ENCODE results near the gene TMEM131L. TPM values are rescaled to one million over a fixed set of nuclear protein-coding genes. Genes with fewer than 3 reads are reported as not detected.

Gene TMEM131L
- total RNA-seq, 3 donors from 2014 or later: 5.9 to 9.8 (median 6.7) TPM

DNA sequence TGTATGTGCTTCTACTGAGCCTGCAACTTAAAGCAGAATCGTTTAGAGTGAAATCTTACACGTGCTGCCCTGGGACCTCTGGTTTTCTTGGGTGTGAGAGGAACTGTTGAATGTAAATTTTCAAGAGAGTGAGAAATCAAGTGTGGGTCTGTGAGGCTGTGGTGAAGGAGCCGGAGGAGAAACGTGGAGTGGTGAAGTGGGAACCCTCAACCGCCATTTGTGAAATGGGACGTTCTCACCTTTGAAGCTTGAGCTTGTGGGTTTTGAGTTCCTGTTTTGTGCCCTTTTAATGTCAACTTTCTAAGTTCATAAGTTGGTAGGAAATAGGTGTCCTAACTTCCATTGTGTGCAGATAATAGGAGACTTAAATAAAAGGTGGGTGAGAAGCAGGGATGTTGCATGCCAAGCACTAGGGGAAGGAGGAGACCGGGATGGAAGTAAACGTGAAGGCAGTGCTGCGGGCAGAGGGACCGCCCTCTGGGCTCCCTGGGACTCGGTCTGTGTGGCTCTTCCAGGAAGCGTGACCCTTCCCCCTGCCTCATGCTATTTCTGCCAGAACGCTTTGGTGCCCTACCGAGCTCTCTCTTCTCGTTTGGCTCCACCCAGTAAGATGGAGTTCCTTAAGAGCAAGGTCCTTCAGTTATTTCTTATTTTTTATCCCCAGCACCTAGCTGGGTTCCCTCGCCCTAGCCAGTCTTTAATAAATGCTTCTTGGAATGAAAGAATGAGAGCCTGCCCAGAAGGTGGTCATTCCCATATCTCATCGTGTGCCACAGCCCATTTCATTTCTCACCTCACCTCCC, 56.0 kb downstream of the TMEM131L start:
- intact Hi-C loops (cut with DNase I, micrococcal nuclease): no loop called here
- no peak for DNase-seq
- H3K4me1 ChIP-seq (ENCODE audit: low read depth): peaks cover 10% of the 10 kb centered on the region
- no peak for TF ChIP-seq CTCF (IDR thresholded peaks at IDR 0.05)
- H3K9me3 ChIP-seq: no peaks in the 10 kb centered on the region
- H3K36me3 ChIP-seq (ENCODE audit: low read depth): no peaks in the 10 kb centered on the region
- peak; percentile 29 for ATAC-seq
- H3K4me3 ChIP-seq: no peak overlapping the region

DNA sequence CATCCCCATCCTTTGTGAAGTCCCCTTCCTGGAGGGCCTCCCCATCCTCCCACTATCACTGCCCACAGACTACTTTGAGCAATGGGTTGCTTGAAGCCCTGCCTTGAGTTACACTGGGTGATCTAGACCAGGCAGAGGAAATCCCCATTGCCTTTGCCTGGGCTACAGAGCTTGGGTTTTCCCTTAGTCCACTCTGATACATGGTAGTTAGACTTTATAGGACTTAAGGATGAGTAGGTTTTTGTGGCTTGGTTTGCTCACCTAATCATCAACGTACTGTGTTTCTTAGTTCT, 56.6 kb downstream of the TMEM131L start:
- no peak for TF ChIP-seq CTCF (IDR thresholded peaks at IDR 0.05)
- Histone ChIP-seq H3K4me3 (no peak overlapping the region), H3K36me3 (ENCODE audit: low read depth) (no peaks in the 10 kb centered on the region), H3K4me1 (ENCODE audit: low read depth) (peaks cover 14% of the 10 kb centered on the region), H3K9me3 (no peaks in the 10 kb centered on the region)
- intact Hi-C loops (cut with DNase I, micrococcal nuclease): no loop called here
- ATAC-seq (peak; percentile 6), DNase-seq (no peak)

DNA sequence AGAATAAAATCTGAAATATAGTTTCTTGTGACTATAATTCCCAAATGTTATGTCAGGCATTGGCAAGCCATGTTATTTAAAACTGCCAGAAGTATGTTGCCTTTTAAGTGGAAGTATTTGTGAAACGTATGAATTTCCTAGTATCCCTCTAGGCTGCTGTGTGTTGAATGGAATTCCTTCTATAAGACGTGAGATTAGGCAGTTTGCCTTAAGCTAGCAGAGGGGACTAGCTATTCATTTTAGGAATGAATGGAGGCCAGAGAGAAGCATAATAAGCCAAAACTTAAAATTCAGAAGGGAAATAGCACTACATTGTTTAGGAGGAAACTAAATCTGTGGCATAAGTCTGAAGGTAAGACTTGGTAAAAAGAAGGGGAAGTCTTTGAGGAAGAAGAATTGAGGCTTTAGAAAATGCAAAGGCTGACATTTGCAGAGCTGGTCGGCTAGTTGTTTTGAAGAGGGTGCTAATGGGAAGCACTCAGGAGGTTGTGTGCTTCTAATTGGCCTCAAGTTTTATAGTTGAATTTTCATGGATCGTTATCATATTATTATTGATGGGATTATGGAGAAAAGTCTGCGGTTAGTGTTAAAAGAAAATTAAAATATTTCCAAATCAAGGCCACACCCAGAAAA, 57.1 kb downstream of the TMEM131L start:
- Histone ChIP-seq H3K4me3 (no peak overlapping the region), H3K9me3 (no peaks in the 10 kb centered on the region), H3K36me3 (ENCODE audit: low read depth) (no peaks in the 10 kb centered on the region), H3K4me1 (ENCODE audit: low read depth) (peaks cover 17% of the 10 kb centered on the region)
- intact Hi-C loops (cut with DNase I, micrococcal nuclease): no loop called here
- DNase-seq (no peak), ATAC-seq (no peak)
- TF ChIP-seq CTCF (IDR thresholded peaks at IDR 0.05): no peak

DNA sequence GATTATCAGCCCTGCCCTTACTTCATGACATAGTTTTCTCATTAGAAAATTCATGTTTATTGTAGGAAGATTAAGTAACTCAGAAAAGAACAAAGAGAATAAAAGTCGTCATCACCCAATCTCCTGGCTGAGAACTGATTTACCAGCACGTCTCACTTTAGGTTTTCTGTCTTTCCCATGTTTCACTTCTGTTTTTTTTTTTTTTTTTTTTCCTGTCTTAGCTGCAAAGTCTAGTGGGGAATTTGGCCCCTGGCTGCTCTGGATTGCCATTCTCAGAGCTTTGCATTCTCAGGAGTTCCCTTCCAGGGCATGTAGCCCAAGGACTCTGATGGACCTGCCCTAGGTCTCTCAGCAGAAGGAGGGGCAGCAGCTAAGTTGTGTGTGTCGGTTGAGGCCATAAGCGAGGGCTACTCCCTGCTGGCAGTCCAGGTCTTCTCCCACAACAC, 57.8 kb downstream of the TMEM131L start:
- H3K4me3 ChIP-seq: no peak overlapping the region

GRCh38 chr4:153524682-153525081, 58.5 kb downstream of the TMEM131L start:
- intact Hi-C loops (cut with DNase I, micrococcal nuclease): no loop called here
- no peak overlapping the region for H3K4me3 ChIP-seq
- no peak for ATAC-seq

More for the DNA sequence above, 57.8 kb downstream of the TMEM131L start:
- no peak for TF ChIP-seq CTCF (IDR thresholded peaks at IDR 0.05)
- intact Hi-C loops (cut with DNase I, micrococcal nuclease): no loop called here
- no peaks in the 10 kb centered on the region for H3K36me3 ChIP-seq (ENCODE audit: low read depth)
- ATAC-seq (no peak), DNase-seq (no peak)
- H3K9me3 ChIP-seq: no peaks in the 10 kb centered on the region
- H3K4me1 ChIP-seq (ENCODE audit: low read depth): peaks cover 17% of the 10 kb centered on the region

More at GRCh38 chr4:153524682-153525081, 58.5 kb downstream of the TMEM131L start:
- no peak for DNase-seq
- Histone ChIP-seq H3K9me3 (no peaks in the 10 kb centered on the region), H3K36me3 (ENCODE audit: low read depth) (no peaks in the 10 kb centered on the region), H3K4me1 (ENCODE audit: low read depth) (peaks cover 17% of the 10 kb centered on the region)
- TF ChIP-seq CTCF (IDR thresholded peaks at IDR 0.05): no peak

Measured in mucosa of descending colon (tissue), 3 donors.